HEK293 (cell line): ENCODE data around the gene ZNF397.
"Not testable (repeated sequence)": the region's sequence is repeated elsewhere in the genome, so short reads cannot be mapped to it uniquely, and the experiment has no call there.

ENCODE experiments used
- BCL11B ChIP-seq: fragments of 450-650 bp; formaldehyde crosslinking; IDR thresholded peaks from 2 replicates; pipeline ENCODE4 v1.5.1; 2016; ENCODE audit warnings: low read depth, missing biosample characterization, missing genetic modification characterization
- CTCF ChIP-seq: fragments of 450-650 bp; formaldehyde crosslinking; IDR thresholded peaks from 2 replicates; pipeline ENCODE4 v1.5.1; 2016; ENCODE audit warnings: missing biosample characterization, missing genetic modification characterization
- PRDM2 ChIP-seq: fragments of 450-650 bp; formaldehyde crosslinking; IDR thresholded peaks from 2 replicates; pipeline ENCODE4 v1.5.1; 2016; ENCODE audit warnings: missing biosample characterization, missing genetic modification characterization, borderline replicate concordance
- REPIN1 ChIP-seq: fragments of 450-650 bp; formaldehyde crosslinking; IDR thresholded peaks from 2 replicates; pipeline ENCODE4 v1.5.1; 2017; ENCODE audit warnings: missing biosample characterization, missing genetic modification characterization, low read depth
- TRIM28 ChIP-seq: IDR thresholded peaks from 2 replicates; pipeline ENCODE4 v1.6.1; 2011; ENCODE audit warnings: low read length, control low read depth, borderline replicate concordance
- ZNF114 ChIP-seq: fragments of 450-650 bp; formaldehyde crosslinking; IDR thresholded peaks from 2 replicates; pipeline ENCODE4 v1.5.0; 2017; ENCODE audit warnings: missing biosample characterization, missing genetic modification characterization
- ZNF449 ChIP-seq: fragments of 450-650 bp; formaldehyde crosslinking; IDR thresholded peaks from 2 replicates; pipeline ENCODE4 v1.5.1; 2017; ENCODE audit warnings: missing biosample characterization, mild to moderate bottlenecking, missing genetic modification characterization, moderate library complexity
- TF ChIP-seq, protein P1 (sequence below): fragments of 450-650 bp; formaldehyde crosslinking; IDR thresholded peaks from 2 replicates; pipeline ENCODE4 v1.5.1; 2016; ENCODE audit warnings: missing biosample characterization, missing genetic modification characterization
- TF ChIP-seq, protein P2 (sequence below): fragments of 450-650 bp; formaldehyde crosslinking; IDR thresholded peaks from 2 replicates; pipeline ENCODE4 v1.5.1; 2016; ENCODE audit warnings: missing biosample characterization, missing genetic modification characterization, low read depth
- TF ChIP-seq, protein P3 (sequence below): sonication (generic); formaldehyde crosslinking; IDR thresholded peaks from 2 replicates; pipeline ENCODE4 v1.8.1; 2022; ENCODE audit warnings: mild to moderate bottlenecking, moderate library complexity, missing genetic modification reagents

DNA sequence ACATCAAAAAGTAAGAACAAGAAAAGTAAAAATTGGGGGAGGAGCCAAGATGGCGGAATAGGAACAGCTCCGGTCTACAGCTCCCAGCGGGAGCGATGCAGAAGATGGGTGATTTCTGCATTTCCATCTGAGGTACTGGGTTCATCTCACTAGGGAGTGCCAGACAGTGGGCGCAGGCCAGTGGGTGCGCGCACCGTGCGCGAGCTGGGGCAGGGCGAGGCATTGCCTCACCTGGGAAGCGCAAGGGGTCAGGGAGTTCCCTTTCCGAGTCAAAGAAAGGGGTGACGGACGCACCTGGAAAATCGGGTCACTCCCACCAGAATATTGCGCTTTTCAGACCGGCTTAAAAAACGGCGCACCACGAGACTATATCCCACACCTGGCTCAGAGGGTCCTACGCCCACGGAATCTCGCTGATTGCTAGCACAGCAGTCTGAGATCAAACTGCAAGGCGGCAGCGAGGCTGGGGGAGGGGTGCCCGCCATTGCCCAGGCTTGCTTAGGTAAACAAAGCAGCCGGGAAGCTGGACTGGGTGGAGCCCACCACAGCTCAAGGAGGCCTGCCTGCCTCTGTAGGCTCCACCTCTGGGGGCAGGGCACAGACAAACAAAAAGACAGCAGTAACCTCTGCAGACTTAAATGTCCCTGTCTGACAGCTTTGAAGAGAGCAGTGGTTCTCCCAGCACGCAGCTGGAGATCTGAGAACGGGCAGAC lies 34.9 kb upstream of the ZNF397 start:
- not testable (repeated sequence) for TF ChIP-seq PRDM2 (tag by site-specific recombination); TRIM28; CTCF; ZNF114 (tag by site-specific recombination); BCL11B (tag by site-specific recombination); REPIN1; ZNF449
- TF ChIP-seq, protein P1, sequence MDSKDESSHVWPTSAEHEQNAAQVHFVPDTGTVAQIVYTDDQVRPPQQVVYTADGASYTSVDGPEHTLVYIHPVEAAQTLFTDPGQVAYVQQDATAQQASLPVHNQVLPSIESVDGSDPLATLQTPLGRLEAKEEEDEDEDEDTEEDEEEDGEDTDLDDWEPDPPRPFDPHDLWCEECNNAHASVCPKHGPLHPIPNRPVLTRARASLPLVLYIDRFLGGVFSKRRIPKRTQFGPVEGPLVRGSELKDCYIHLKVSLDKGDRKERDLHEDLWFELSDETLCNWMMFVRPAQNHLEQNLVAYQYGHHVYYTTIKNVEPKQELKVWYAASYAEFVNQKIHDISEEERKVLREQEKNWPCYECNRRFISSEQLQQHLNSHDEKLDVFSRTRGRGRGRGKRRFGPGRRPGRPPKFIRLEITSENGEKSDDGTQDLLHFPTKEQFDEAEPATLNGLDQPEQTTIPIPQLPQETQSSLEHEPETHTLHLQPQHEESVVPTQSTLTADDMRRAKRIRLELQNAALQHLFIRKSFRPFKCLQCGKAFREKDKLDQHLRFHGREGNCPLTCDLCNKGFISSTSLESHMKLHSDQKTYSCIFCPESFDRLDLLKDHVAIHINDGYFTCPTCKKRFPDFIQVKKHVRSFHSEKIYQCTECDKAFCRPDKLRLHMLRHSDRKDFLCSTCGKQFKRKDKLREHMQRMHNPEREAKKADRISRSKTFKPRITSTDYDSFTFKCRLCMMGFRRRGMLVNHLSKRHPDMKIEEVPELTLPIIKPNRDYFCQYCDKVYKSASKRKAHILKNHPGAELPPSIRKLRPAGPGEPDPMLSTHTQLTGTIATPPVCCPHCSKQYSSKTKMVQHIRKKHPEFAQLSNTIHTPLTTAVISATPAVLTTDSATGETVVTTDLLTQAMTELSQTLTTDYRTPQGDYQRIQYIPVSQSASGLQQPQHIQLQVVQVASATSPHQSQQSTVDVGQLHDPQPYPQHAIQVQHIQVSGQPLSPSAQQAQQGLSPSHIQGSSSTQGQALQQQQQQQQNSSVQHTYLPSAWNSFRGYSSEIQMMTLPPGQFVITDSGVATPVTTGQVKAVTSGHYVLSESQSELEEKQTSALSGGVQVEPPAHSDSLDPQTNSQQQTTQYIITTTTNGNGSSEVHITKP = not testable (repeated sequence)
- TF ChIP-seq, protein P2, sequence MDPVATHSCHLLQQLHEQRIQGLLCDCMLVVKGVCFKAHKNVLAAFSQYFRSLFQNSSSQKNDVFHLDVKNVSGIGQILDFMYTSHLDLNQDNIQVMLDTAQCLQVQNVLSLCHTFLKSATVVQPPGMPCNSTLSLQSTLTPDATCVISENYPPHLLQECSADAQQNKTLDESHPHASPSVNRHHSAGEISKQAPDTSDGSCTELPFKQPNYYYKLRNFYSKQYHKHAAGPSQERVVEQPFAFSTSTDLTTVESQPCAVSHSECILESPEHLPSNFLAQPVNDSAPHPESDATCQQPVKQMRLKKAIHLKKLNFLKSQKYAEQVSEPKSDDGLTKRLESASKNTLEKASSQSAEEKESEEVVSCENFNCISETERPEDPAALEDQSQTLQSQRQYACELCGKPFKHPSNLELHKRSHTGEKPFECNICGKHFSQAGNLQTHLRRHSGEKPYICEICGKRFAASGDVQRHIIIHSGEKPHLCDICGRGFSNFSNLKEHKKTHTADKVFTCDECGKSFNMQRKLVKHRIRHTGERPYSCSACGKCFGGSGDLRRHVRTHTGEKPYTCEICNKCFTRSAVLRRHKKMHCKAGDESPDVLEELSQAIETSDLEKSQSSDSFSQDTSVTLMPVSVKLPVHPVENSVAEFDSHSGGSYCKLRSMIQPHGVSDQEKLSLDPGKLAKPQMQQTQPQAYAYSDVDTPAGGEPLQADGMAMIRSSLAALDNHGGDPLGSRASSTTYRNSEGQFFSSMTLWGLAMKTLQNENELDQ (tag by site-specific recombination) = not testable (repeated sequence)
- TF ChIP-seq, protein P3, sequence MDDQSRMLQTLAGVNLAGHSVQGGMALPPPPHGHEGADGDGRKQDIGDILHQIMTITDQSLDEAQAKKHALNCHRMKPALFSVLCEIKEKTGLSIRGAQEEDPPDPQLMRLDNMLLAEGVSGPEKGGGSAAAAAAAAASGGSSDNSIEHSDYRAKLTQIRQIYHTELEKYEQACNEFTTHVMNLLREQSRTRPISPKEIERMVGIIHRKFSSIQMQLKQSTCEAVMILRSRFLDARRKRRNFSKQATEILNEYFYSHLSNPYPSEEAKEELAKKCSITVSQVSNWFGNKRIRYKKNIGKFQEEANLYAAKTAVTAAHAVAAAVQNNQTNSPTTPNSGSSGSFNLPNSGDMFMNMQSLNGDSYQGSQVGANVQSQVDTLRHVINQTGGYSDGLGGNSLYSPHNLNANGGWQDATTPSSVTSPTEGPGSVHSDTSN (CRISPR knock-in tag) = not testable (repeated sequence)
